Adipocyte (in vitro differentiated cells): ENCODE results near the gene TWF2.

Experiments
- DNase-seq: peaks from one replicate; pipeline ENCODE4 v3.0.0-alpha.2; 2015; ENCODE audit warnings: low read depth
- H3K27me3 ChIP-seq: replicated peaks from 2 replicates; pipeline ENCODE4 v1.7.0; 2013; ENCODE audit warnings: mild to moderate bottlenecking, low read length, moderate library complexity; ENCODE audit not compliant: control insufficient read depth, insufficient read depth
- H3K36me3 ChIP-seq: 2 replicates; pipeline ENCODE4 v1.7.0; 2013; ENCODE audit warnings: low read length, mild to moderate bottlenecking, moderate library complexity; ENCODE audit not compliant: control insufficient read depth, insufficient read depth, severe bottlenecking
- H3K4me1 ChIP-seq: 2 replicates; pipeline ENCODE4 v1.7.0; 2013; ENCODE audit warnings: mild to moderate bottlenecking, low read length, moderate library complexity; ENCODE audit not compliant: control insufficient read depth, insufficient read depth
- H3K4me3 ChIP-seq: 2 replicates; pipeline ENCODE4 v1.7.0; 2013; ENCODE audit warnings: mild to moderate bottlenecking, low read length, moderate library complexity
- H3K9ac ChIP-seq: 2 replicates; pipeline ENCODE4 v1.7.0; 2013; ENCODE audit warnings: mild to moderate bottlenecking, low read length, moderate library complexity
- H3K9me3 ChIP-seq: 2 replicates; pipeline ENCODE4 v1.7.0; 2013; ENCODE audit warnings: mild to moderate bottlenecking, low read length, moderate library complexity; ENCODE audit not compliant: control insufficient read depth

TWF2 gene

GRCh38 chr3:52220380-52221026, 18.5 kb downstream of the TWF2 start:
- no peaks in the 10 kb centered on the region for H3K27me3 ChIP-seq
- DNase-seq: peak; percentile 87
- H3K36me3 ChIP-seq: peaks cover 5% of the 10 kb centered on the region
- H3K9me3 ChIP-seq: no peaks in the 10 kb centered on the region
- H3K9ac ChIP-seq: no peak overlapping the region
- peaks cover 27% of the 10 kb centered on the region for H3K4me1 ChIP-seq
- H3K4me3 ChIP-seq: no peak overlapping the region

- no peak overlapping the region for H3K9ac ChIP-seq
- H3K4me3 ChIP-seq: no peak overlapping the region
- H3K4me1 ChIP-seq: peaks cover 29% of the 10 kb centered on the region
- peaks cover 19% of the 10 kb centered on the region for H3K36me3 ChIP-seq
- DNase-seq: no peak
- no peaks in the 10 kb centered on the region for H3K9me3 ChIP-seq
- no peaks in the 10 kb centered on the region for H3K27me3 ChIP-seq
Measured at GRCh38 chr3:52218937-52219650, 19.9 kb downstream of the TWF2 start.

GRCh38 chr3:52218454-52218853, 20.5 kb downstream of the TWF2 start:
- Histone ChIP-seq H3K27me3 (no peaks in the 10 kb centered on the region), H3K36me3 (peaks cover 26% of the 10 kb centered on the region), H3K9ac (no peak overlapping the region), H3K9me3 (no peaks in the 10 kb centered on the region), H3K4me1 (peaks cover 29% of the 10 kb centered on the region), H3K4me3 (no peak overlapping the region)
- DNase-seq: no peak

- no peak for DNase-seq
- H3K36me3 ChIP-seq: peaks cover 30% of the 10 kb centered on the region
- H3K9ac ChIP-seq: no peak overlapping the region
- no peaks in the 10 kb centered on the region for H3K9me3 ChIP-seq
- H3K27me3 ChIP-seq: no peaks in the 10 kb centered on the region
- peaks cover 29% of the 10 kb centered on the region for H3K4me1 ChIP-seq
- no peak overlapping the region for H3K4me3 ChIP-seq
Measured at GRCh38 chr3:52218026-52218425, 20.9 kb downstream of the TWF2 start.

- peaks cover 29% of the 10 kb centered on the region for H3K4me1 ChIP-seq
- H3K36me3 ChIP-seq: peaks cover 36% of the 10 kb centered on the region
Measured at GRCh38 chr3:52217409-52217805, 21.6 kb downstream of the TWF2 start.

GRCh38 chr3:52216585-52217408, 22.2 kb downstream of the TWF2 start:
- Histone ChIP-seq H3K9me3 (no peaks in the 10 kb centered on the region), H3K4me1 (peaks cover 29% of the 10 kb centered on the region), H3K36me3 (peaks cover 42% of the 10 kb centered on the region), H3K4me3 (no peak overlapping the region), H3K9ac (peak overlapping the region; percentile 3), H3K27me3 (no peaks in the 10 kb centered on the region)
- peak; percentile 66 for DNase-seq

More at GRCh38 chr3:52217409-52217805, 21.6 kb downstream of the TWF2 start:
- H3K27me3 ChIP-seq: no peaks in the 10 kb centered on the region
- H3K9ac ChIP-seq: peak overlapping the region; percentile 3
- no peaks in the 10 kb centered on the region for H3K9me3 ChIP-seq
- DNase-seq: no peak
- no peak overlapping the region for H3K4me3 ChIP-seq

GRCh38 chr3:52215351-52215750, 23.6 kb downstream of the TWF2 start:
- Histone ChIP-seq H3K36me3 (peaks cover 57% of the 10 kb centered on the region), H3K9me3 (no peaks in the 10 kb centered on the region), H3K4me1 (peaks cover 40% of the 10 kb centered on the region), H3K9ac (no peak overlapping the region), H3K27me3 (no peaks in the 10 kb centered on the region), H3K4me3 (no peak overlapping the region)
- DNase-seq: no peak

- peak; percentile 34 for DNase-seq
- Histone ChIP-seq H3K9ac (no peak overlapping the region), H3K36me3 (peaks cover 69% of the 10 kb centered on the region), H3K4me1 (peaks cover 42% of the 10 kb centered on the region), H3K4me3 (no peak overlapping the region), H3K27me3 (no peaks in the 10 kb centered on the region), H3K9me3 (no peaks in the 10 kb centered on the region)
Measured at GRCh38 chr3:52213901-52214300, 25.1 kb downstream of the TWF2 start.

GRCh38 chr3:52213005-52213404, 26.0 kb downstream of the TWF2 start:
- no peak overlapping the region for H3K4me3 ChIP-seq
- no peaks in the 10 kb centered on the region for H3K27me3 ChIP-seq
- H3K9me3 ChIP-seq: no peaks in the 10 kb centered on the region
- no peak for DNase-seq
- no peak overlapping the region for H3K9ac ChIP-seq
- peaks cover 78% of the 10 kb centered on the region for H3K36me3 ChIP-seq
- peaks cover 39% of the 10 kb centered on the region for H3K4me1 ChIP-seq

- Histone ChIP-seq H3K36me3 (peaks cover 91% of the 10 kb centered on the region), H3K4me3 (no peak overlapping the region), H3K27me3 (no peaks in the 10 kb centered on the region), H3K9me3 (no peaks in the 10 kb centered on the region), H3K4me1 (peaks cover 28% of the 10 kb centered on the region), H3K9ac (no peak overlapping the region)
- no peak for DNase-seq
Measured at GRCh38 chr3:52211268-52211891, 27.6 kb downstream of the TWF2 start.

- Histone ChIP-seq H3K9ac (no peak overlapping the region), H3K36me3 (peaks cover 95% of the 10 kb centered on the region), H3K4me1 (peaks cover 22% of the 10 kb centered on the region)
Measured at GRCh38 chr3:52210550-52211046, 28.4 kb downstream of the TWF2 start.

More at GRCh38 chr3:52210550-52211046, 28.4 kb downstream of the TWF2 start:
- H3K9me3 ChIP-seq: no peaks in the 10 kb centered on the region
- no peak overlapping the region for H3K4me3 ChIP-seq
- DNase-seq: peak; percentile 53
- H3K27me3 ChIP-seq: no peaks in the 10 kb centered on the region
